Osteoblast (primary cell): ENCODE measurements around the gene ZC3H12A. TPM values are rescaled to one million over a fixed set of nuclear protein-coding genes. Genes with fewer than 3 reads are reported as not detected.

Experiments used
- DNase-seq: peaks from one replicate; pipeline ENCODE4 v3.0.0; 2011; ENCODE audit warnings: low spot score, mixed read lengths; ENCODE audit not compliant: insufficient read length; ENCODE audit errors: missing footprints
- H2AFZ ChIP-seq: 2 replicates; pipeline ENCODE4 v1.6.0; 2011; ENCODE audit warnings: mild to moderate bottlenecking, low read length
- H3K27ac ChIP-seq: 2 replicates; pipeline ENCODE4 v1.5.1; 2011; ENCODE audit warnings: mild to moderate bottlenecking, low read depth, low read length, moderate library complexity
- H3K27me3 ChIP-seq: 2 replicates; pipeline ENCODE4 v1.6.0; 2012; ENCODE audit warnings: mild to moderate bottlenecking, control low read depth, inconsistent platforms, low read length, moderate library complexity; ENCODE audit not compliant: insufficient read depth
- H3K36me3 ChIP-seq: 2 replicates; pipeline ENCODE4 v1.5.1; 2011; ENCODE audit warnings: mild to moderate bottlenecking, low read length, control low read depth, moderate library complexity; ENCODE audit not compliant: insufficient read depth
- H3K4me1 ChIP-seq: 2 replicates; pipeline ENCODE4 v1.5.1; 2011; ENCODE audit warnings: mild to moderate bottlenecking, low read length, control low read depth, moderate library complexity; ENCODE audit not compliant: insufficient read depth
- H3K4me2 ChIP-seq: 2 replicates; pipeline ENCODE4 v1.6.0; 2011; ENCODE audit warnings: mild to moderate bottlenecking, low read length; ENCODE audit not compliant: insufficient read depth
- H3K4me3 ChIP-seq: fragments of 200-600 bp; sonication (generic); 3 replicates; pipeline ENCODE4 v1.5.1; 2012; ENCODE audit warnings: mild to moderate bottlenecking, low read length, inconsistent platforms; ENCODE audit not compliant: insufficient read depth
- H3K79me2 ChIP-seq: 2 replicates; pipeline ENCODE4 v1.6.0; 2012; ENCODE audit warnings: mild to moderate bottlenecking, low read length, control low read depth, inconsistent platforms; ENCODE audit not compliant: insufficient read depth
- H3K9me3 ChIP-seq: 2 replicates; pipeline ENCODE4 v1.5.1; 2011; ENCODE audit warnings: low read depth, low read length, control low read depth
- H4K20me1 ChIP-seq: 2 replicates; pipeline ENCODE4 v1.6.0; 2012; ENCODE audit warnings: mild to moderate bottlenecking, low read length, control low read depth; ENCODE audit not compliant: insufficient read depth
- total RNA-seq: library from RNA; depleted of rRNA; stranded (reverse); fragments of >200 nt; gene quantifications from 2 replicates; pipeline ENCODE4 v1.2.3, GENCODE V29; 2012
- TF ChIP-seq, protein P1 (sequence below): IDR thresholded peaks from 2 replicates; pipeline ENCODE4 v1.5.1; 2011; ENCODE audit warnings: mild to moderate bottlenecking, low read depth, low read length, moderate library complexity; ENCODE audit errors: extremely low read depth

ZC3H12A gene
- total RNA-seq, 1 donor = 13.0 TPM

DNA sequence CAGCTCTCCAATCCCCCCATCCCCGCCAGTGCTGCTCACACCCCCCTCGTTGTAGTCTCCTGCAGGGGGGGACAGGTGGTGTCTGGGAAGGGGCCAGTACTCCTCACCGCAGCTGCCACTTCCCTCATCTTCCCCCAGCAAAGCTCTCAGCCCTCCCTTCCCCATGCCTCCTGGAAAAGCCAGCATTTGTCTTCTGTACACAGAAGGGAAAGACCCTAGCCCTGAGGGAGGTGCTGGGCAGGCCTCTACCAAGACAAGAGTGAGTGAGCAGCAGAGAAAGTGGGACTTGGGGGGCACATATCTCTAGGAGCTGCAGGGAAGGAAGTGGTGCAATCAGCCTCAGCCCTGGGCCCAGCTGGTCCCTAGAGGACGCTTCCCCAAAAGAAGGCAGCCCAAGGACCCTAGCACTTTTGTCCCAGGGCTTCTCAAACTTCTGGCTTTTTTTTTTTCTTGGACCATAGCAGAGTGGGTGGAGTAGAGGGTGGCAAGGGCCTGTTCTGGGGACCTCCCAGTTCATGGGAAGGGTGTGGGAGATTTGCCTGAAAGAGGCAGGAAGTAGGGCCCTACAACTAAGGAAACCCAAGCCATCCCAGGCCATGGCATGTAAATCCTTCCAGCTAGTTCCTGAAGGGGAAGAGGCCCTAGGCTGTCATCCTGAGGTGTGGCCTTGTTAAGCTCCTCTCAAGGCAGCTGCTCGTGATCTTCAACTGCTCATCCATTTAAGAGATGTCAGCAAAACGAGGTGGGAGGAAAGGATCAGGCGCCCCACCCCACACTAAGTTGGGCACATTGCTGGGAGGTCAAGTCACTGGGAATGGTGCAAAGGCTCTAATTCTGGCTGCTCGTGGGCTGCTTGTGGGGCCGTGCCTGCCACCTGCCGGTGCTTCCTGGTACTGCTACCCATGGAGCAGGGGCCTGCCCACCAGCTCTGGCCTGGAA lies 12.6 kb downstream of the ZC3H12A start:
- TF ChIP-seq, protein P1, sequence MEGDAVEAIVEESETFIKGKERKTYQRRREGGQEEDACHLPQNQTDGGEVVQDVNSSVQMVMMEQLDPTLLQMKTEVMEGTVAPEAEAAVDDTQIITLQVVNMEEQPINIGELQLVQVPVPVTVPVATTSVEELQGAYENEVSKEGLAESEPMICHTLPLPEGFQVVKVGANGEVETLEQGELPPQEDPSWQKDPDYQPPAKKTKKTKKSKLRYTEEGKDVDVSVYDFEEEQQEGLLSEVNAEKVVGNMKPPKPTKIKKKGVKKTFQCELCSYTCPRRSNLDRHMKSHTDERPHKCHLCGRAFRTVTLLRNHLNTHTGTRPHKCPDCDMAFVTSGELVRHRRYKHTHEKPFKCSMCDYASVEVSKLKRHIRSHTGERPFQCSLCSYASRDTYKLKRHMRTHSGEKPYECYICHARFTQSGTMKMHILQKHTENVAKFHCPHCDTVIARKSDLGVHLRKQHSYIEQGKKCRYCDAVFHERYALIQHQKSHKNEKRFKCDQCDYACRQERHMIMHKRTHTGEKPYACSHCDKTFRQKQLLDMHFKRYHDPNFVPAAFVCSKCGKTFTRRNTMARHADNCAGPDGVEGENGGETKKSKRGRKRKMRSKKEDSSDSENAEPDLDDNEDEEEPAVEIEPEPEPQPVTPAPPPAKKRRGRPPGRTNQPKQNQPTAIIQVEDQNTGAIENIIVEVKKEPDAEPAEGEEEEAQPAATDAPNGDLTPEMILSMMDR = peak; percentile 96
- Histone ChIP-seq H2AFZ (no peak overlapping the region), H3K36me3 (peaks cover 53% of the 10 kb centered on the region)

DNA sequence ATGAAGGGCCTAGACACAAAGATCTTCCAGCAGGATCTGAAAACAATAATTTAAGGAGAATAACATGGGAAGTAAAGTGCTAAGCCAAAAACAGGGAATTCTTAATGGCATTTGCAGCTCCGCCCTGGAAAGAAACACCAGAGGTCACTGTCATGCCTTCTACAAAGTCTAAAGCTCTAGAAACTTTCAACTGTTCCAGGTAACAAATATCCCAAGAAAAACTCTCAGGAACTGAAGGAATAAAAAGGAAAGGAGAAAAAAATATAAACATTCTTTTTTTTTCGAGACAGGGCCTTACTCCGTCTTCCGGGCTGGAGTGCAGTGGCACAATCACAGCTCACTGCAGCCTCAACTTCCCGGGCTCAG lies 13.2 kb downstream of the ZC3H12A start:
- H3K27ac ChIP-seq = no peak overlapping the region
- peaks cover 47% of the 10 kb centered on the region for H3K36me3 ChIP-seq
- H3K4me2 ChIP-seq = no peak overlapping the region
- H3K4me3 ChIP-seq = no peak overlapping the region
- no peaks in the 10 kb centered on the region for H3K9me3 ChIP-seq
- H4K20me1 ChIP-seq = peaks cover 3% of the 10 kb centered on the region
- no peaks in the 10 kb centered on the region for H3K79me2 ChIP-seq
- H3K27me3 ChIP-seq = no peaks in the 10 kb centered on the region
- TF ChIP-seq, protein P1 = no peak
- peaks cover 28% of the 10 kb centered on the region for H3K4me1 ChIP-seq
- no peak overlapping the region for H2AFZ ChIP-seq
- no peak for DNase-seq

More for the DNA sequence above, 12.6 kb downstream of the ZC3H12A start:
- H3K27ac ChIP-seq = peak overlapping the region; percentile 57
- H3K4me1 ChIP-seq = peaks cover 28% of the 10 kb centered on the region
- H3K4me2 ChIP-seq = no peak overlapping the region
- H3K27me3 ChIP-seq = no peaks in the 10 kb centered on the region
- DNase-seq = peak; percentile 95
- peaks cover 3% of the 10 kb centered on the region for H4K20me1 ChIP-seq
- H3K79me2 ChIP-seq = peaks cover 6% of the 10 kb centered on the region
- H3K4me3 ChIP-seq = no peak overlapping the region
- H3K9me3 ChIP-seq = no peaks in the 10 kb centered on the region

DNA sequence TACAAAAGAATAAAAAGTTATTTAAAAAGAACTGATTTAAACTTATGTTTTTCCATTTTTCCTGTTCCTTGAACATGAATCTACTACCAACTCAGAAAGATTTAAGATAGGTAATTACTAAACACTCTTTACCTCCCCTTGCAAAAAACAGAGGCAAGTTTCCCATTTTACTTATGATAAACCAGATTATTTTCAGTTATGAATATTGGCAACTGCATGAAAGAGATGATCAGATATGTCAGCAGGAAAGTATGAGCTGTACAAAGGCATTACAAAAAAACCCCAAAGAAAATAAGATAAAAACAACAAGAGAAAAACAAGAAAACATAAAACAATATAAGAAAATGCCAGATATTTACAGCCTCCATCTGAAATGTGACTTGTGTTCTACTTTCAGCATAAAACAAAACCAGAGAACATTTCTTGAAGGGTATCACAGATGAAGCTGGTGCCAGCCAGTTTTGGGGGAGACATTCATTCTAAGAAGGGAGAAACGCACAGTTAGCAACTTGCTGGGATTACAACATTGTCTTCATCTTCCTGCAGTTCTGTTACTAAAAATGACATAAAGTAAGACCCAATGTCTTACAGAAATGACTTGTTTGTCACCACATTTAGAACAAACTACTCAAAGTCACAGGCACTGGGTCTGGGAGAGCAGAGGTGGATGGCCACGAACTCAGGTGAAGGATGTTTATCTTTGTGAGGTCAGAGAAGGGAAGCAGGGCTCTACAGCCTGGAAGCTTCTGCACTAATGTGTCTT lies 19.1 kb downstream of the ZC3H12A start:
- no peak overlapping the region for H3K4me3 ChIP-seq
- H4K20me1 ChIP-seq = no peaks in the 10 kb centered on the region
- peaks cover 29% of the 10 kb centered on the region for H3K36me3 ChIP-seq
- no peak overlapping the region for H2AFZ ChIP-seq
- no peak overlapping the region for H3K4me2 ChIP-seq
- no peak for DNase-seq
- no peaks in the 10 kb centered on the region for H3K9me3 ChIP-seq
- TF ChIP-seq, protein P1 = no peak
- peaks cover 7% of the 10 kb centered on the region for H3K79me2 ChIP-seq
- H3K27me3 ChIP-seq = no peaks in the 10 kb centered on the region
- no peak overlapping the region for H3K27ac ChIP-seq
- no peaks in the 10 kb centered on the region for H3K4me1 ChIP-seq

DNA sequence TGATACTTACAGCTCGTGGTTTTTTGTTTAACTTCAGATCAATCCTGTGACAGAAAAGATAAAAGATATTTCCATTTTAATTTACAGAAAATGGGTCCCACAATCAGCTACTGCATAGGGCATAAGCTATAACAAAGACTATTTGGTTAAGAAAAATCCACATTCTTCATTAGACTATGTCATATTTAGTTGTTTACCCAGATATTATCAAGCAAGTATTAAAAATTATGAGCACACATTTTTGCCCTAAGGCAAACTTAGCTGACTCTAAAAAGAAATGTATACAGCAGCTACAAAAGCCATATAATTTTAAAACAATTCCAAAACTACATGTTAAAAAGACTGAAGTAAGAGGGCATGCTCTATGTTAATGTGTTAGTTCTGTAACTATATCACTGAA lies 21.5 kb downstream of the ZC3H12A start:
- H3K4me1 ChIP-seq = peaks cover 10% of the 10 kb centered on the region
- H3K79me2 ChIP-seq = peaks cover 12% of the 10 kb centered on the region
- H3K4me3 ChIP-seq = no peak overlapping the region
- peaks cover 19% of the 10 kb centered on the region for H3K36me3 ChIP-seq
- DNase-seq = no peak
- TF ChIP-seq, protein P1 = no peak
- H2AFZ ChIP-seq = no peak overlapping the region
- no peak overlapping the region for H3K27ac ChIP-seq
- H3K9me3 ChIP-seq = no peaks in the 10 kb centered on the region
- no peak overlapping the region for H3K4me2 ChIP-seq
- peaks cover 11% of the 10 kb centered on the region for H4K20me1 ChIP-seq
- no peaks in the 10 kb centered on the region for H3K27me3 ChIP-seq
